Frontal cortex (tissue), 4 donors: ENCODE results near the gene SDK2. TPM values are rescaled to one million over a fixed set of nuclear protein-coding genes. Genes with fewer than 3 reads are reported as not detected.
"Not testable (repeated sequence)": the region's sequence is repeated elsewhere in the genome, so short reads cannot be mapped to it uniquely, and the experiment has no call there.

ENCODE experiments used
- DNase-seq, 2 donors: peaks; one replicate each; pipeline ENCODE4 v3.0.0; 2012; ENCODE audit warnings: low spot score in 2 of 2
- FAIRE-seq: peaks from 2 replicates; lab custom pipeline; 2012; peaks lifted over from hg19 to GRCh38; lab: Jason Lieb, UNC
- total RNA-seq: library from RNA; depleted of rRNA; stranded (reverse); fragments of >200 nt; gene quantifications from one replicate; pipeline ENCODE4 v1.2.3, GENCODE V29; 2014
- donor health status: control.
- donor health status: control.
- donor health status: control.

Gene SDK2
- total RNA-seq, 1 donor from 2014 or later: 6.9 TPM

GRCh38 chr17:73309727-73310596 is 334.3 kb downstream of the SDK2 start:
- FAIRE-seq (no peak), DNase-seq (no peak)

GRCh38 chr17:73308959-73309358 is 335.3 kb downstream of the SDK2 start:
- DNase-seq, FAIRE-seq: not testable (repeated sequence)

DNA sequence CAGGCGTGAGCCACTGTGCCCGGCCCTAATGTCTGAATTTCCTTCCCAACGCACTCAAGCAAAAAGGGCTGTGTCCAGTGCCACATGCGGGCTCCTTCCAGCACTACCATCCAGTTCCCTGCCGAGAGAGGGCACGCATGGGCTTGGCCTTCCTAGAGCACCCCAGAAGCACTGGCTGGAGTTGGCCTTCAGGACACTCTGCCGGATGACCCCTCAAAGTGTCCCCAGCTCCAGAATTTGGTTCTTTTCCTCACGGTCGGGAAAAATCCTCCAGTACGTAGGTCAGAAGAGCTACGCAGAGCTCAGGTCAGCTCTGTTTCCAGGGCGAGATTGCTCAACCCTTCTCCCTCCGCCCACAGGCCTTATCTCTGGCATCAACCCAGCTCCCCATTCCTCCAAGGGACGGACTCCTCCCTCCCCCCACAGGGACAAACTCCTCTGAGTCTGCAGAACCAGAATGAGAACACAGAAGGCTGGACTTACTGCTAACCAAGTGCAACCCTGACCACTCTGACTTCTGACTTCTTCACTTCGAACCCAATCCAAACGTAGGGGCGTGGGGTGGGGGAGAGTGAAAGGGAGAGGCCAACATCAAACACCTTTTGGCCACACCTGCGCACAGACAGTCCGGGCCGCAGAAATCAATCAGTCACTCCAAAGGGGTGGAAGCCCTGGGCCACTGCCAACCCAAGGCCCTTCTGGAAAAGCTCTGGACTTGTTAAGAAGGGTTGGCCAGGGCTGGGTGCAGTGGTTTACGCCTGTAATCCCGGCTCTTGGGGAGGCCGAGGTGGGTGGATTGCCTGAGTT is 336.0 kb downstream of the SDK2 start:
- FAIRE-seq (no peak), DNase-seq (no peak)

DNA sequence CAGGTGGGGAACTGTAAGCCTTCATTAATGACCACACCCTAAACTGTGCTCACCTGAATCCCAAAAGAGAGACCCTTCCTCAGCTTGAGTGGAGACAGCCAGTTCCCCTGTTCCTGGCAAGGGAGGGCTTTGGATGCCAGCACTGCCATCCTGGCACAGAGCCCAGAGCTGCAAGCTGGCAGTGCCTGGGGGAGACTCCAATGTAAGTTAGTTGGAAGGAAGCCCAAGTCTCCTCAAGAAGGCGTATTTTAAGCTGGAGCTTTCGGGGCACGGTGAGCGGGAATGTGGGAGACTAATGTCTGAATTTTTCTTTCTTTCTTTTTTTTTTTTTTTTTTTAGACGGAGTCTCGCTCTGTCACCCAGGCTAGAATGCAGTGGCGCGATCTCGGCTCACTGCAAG is 337.1 kb downstream of the SDK2 start:
- peak in 1 of 2 donors; percentile 47 for DNase-seq
- no peak for FAIRE-seq

DNA sequence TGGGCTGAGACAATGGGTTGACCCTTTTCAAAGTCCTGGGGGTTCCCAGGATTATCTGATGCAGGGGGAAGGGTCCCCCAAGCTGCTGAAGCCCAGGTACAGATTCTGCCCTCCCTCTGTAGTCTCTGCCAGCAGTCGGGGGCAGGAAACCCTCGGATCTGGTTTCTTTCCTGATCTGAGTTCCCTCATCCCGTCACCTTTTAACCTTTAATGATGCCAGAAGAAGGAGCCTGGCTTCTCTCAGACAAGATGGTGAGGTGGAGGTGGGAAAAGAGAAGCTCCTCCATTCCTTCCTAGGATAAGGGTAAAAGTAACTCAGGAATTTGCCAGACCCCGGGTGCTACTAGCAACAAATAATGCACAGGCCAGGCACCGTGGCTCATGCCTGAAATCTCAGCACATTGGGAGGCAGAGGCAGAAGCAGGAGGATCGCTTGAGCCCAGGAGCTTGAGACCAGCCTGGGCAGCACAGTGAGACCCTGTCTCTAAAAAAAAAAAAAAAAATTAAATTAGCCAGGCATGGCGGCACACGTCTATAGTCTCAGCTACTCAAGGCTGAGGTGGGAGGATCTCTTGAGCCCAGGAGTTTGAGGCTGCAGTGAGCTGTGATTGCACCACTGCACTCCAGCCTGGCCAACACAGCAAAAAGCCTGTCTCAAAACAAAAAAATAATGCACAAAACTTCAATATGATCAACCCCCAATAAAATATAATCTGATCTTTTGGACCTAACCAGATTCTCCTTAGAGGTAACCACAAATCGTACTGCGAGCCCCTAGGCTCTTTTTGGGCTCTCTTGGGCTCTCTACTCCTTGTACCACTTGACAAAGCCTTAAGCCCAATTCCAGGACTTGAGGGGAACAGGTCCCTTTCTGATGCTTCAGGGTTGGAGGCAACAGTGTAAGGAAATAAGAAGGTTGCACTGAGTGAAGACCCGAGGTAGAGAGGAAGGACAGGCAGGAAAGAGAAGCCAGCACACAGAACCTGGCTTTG is 338.1 kb downstream of the SDK2 start:
- no peak for FAIRE-seq
- DNase-seq: no peak

DNA sequence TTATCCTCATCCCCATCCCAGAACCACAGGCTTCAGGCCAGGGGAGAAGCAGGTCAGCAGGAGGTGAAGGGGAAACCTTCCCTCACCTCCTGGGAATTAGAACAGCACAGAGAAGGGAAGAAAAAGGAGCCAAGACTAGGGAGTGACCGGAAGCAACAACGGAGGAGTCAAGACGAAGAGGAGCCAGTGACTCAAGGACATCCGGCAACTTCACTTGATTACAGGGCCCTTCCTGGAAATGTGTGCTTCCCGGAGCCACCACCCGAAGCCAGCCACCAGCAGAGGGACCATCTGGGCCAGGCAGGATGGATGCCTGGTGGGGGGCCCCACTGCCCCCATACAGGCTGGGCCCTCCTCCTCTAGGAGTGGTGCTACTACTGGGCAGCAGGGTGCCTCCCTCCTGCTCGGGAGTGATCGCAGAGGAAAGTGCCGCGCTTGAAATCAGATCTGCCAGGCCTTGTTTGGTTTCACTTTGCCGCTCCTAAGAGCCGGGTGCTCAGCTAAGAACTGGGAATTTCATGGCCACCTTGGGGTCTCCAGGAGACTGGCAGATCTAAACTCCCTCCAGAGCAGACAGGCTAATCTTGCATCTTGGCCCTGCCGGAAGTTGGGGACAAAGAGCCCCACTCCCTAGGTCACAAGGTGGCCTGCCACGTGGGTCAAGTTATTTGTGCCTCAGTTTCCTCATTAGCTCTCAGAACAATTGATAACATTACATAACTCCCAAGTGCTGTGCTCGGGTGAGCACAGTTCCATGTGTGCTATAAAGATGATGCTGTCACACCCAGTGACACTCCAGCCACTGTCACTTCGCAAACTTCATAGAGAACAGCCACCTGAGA is 339.1 kb downstream of the SDK2 start:
- no peak for FAIRE-seq
- peak in 1 of 2 donors; percentile 48 for DNase-seq

- no peak for DNase-seq
- no peak for FAIRE-seq
Measured at GRCh38 chr17:73304438-73304837, 339.8 kb downstream of the SDK2 start.

DNA sequence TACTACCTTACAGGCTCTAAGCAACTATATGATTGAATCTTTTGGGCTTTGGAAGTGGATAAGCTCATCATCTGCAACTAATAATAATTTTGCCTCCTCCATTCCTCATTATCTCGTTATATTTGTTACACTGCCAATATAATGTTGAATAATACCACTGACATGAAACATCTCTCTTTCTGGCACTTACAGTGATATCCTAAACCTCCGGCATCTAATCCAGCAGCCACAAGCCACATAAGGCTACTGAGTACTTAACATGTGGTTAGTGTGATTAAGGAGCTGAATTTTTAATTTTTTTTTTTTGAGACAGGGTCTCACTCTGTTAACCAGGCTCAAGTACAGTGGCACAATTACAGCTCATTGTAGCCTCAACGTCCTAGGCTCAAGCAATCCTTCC is 342.1 kb downstream of the SDK2 start:
- no peak for FAIRE-seq
- no peak for DNase-seq

DNA sequence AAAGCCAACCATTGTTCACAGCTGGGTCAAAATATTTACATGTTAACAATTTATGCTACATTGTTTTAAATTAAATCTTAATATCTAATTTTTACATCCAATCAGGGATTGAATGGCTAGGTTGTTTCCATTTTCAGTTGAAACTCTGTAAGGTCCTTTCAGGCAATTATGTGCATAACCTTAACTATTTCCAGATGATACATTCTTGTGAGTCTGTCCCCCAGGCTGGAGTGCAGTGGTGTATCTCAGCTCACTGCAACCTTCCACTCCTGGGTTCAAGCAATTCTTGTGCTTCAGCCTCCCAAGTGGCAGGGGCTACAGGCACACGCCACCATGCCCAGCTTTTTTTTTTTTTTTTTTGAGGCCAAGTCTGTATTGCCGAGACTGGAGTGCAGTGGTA is 342.9 kb downstream of the SDK2 start:
- FAIRE-seq: no peak
- no peak for DNase-seq

- FAIRE-seq (no peak), DNase-seq (no peak)
Measured at GRCh38 chr17:73300392-73300791, 343.9 kb downstream of the SDK2 start.

DNA sequence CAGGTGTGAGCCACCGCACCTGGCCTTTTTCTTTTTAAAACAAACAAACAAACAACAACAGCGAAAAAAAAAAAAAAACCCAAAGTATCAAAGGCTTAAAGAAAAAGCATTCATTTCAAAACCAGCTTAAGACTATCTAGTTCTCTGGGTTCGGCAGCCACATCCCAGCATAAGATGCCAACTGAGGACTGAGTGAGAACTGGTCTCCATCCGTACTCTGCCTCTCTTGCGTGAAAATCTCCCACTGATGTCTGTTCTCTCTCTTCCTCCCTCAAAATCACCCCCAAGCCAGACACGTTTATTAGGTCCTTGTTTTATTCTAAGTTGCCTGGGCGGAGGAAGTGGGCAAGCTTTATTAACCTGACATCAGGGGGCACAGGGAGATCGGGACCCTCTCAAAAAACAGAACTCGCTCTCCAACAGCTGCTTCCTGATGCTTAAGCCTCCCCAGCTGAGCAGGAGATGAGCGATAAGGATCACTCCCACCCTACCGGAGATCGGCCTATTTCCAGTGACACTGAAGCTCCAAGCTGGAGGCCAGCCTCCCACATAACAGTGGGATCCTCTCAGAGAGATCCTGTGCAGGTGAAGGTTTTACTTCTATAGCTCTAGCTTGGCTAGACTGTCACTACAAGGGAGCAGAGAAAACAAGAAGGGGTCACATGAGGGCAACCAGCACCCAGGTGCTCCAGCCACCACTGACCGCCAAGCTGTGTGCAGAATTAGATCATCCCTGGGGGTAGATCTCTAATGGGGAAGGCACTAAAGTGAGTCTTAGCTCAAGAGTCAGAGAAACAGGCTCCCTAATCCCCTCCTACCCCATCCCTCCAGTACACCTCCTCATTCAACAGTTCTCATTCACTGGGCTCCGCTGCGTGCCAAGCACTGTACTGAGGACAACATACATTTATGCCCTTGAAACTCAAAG is 346.0 kb downstream of the SDK2 start:
- FAIRE-seq (no peak), DNase-seq (no peak)

DNA sequence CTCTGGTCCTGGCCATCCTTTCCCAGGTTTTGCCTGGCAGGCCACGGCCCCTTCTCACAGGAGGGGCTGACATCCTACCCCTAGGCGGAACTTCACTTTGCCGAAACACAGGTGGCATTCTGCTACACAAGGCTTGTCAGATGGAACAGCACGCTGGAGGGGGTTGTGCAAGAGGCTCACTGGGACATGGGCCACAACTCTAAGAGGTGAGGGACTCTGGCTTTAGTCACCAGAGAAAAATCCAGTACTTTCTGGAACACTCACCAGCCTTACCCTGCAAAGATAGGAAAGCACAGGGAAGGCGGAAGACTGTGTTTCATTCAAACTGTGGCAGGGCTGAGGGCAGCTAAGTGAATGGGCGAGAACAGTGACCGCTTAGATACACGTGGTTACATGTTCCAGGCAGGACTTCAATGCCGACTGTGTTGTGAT is 350.7 kb downstream of the SDK2 start:
- DNase-seq (no peak), FAIRE-seq (no peak)

GRCh38 chr17:73293031-73293430 is 351.2 kb downstream of the SDK2 start:
- DNase-seq (no peak), FAIRE-seq (no peak)

- DNase-seq (no peak), FAIRE-seq (no peak)
Measured at GRCh38 chr17:73292031-73292531, 352.2 kb downstream of the SDK2 start.

DNA sequence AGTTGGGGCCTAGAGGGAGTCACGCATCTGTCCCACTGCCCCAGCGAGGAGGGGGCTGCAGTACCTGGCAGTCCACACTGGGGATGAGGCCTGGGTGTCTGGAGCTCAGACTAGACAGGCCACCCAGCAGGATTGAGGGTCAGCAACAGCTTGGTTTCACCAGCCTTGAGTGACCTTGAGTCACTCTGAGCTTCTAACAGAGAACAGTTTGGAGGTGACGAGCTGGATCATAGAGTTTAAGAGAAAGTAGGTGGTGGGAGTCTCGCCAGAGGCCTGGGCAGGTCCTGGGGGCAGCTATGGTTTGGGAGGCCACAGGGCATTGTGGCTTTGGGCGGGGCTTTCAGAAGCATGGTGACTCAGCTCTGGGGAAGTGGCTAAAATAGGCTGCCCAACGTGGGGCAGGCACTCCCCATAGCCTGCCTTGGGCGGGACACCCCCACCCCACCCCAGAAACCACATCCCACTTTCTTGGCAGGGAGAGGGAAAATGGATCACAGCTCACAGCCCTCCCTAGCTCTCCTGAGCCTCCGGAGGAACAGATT is 352.9 kb downstream of the SDK2 start:
- no peak for FAIRE-seq

GRCh38 chr17:73290399-73291259 is 353.6 kb downstream of the SDK2 start:
- DNase-seq (no peak), FAIRE-seq (no peak)

More for the DNA sequence above, 352.9 kb downstream of the SDK2 start:
- DNase-seq: no peak
